ENCODE data around the gene AAK1.
A peak's percentile ranks its signal among the peaks of the same experiment; 100 is the strongest.

Gene AAK1

DNA sequence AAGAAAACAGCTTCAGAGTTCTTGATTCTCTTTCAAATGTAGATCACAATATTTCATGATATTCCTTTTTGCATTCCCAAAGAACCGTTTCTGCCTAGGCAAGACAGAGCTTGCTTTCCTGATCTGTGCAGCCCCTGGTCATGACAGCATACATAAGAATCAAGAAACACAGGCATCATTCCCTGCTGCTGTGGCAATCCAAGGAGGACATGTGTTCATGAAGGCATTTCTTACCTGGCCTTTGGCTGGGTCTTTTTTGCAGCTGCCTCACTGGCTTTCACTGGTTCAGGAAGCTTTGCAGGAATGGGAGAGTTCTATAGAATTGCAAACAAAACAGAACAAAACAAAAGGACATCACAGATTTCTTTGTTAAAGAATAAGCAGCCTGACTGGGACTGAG, 118.7 kb downstream of the AAK1 start:
- DNase-seq: no peak

GRCh38 chr2:69521747-69522146, 121.8 kb downstream of the AAK1 start:
- DNase-seq: no peak

DNA sequence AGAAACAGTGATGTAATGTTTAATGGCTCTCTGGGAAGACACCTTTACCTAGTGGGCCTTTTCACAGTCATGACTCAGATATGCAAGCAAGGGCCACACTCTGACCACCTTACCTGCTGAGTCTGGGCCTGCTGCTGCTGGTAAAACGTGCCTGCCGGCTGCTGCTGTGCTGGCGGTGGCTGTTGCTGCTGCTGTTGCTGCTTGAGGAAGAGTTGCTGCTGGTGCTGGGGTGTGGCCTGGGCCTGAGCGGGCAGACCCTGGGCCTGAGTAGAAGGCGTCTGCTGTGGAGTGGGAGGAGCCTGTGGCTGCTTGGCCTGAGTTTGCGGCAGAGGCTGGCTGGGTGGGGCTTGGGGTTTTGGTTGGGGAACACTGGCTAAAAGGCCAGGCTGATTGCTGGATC, 124.7 kb downstream of the AAK1 start:
- DNase-seq: no peak

- DNase-seq: no peak
Measured at GRCh38 chr2:69517410-69517809, 126.1 kb downstream of the AAK1 start.

GRCh38 chr2:69514819-69515218, 128.7 kb downstream of the AAK1 start:
- DNase-seq: no peak

- DNase-seq: no peak
Measured at GRCh38 chr2:69514406-69514805, 129.1 kb downstream of the AAK1 start.

DNA sequence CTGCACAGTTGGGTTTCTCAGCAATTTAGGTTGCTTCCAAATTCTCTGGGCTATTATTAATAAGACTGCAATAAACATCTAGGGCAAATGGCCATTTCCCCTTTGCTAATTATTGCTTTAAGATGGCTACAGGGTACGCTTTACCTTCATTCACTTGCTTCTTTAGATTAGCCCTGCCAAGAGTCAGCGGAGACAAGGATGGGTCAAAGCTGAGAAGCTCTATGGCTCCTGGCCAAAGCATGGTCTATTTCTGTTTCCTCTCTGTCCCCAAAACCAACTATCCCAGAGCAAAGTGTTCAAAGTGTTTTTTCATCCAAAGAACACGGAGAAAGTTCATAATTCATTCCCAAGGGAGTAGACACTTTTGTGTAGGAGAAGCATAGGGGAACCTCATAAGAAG, 131.1 kb downstream of the AAK1 start:
- DNase-seq: no peak

DNA sequence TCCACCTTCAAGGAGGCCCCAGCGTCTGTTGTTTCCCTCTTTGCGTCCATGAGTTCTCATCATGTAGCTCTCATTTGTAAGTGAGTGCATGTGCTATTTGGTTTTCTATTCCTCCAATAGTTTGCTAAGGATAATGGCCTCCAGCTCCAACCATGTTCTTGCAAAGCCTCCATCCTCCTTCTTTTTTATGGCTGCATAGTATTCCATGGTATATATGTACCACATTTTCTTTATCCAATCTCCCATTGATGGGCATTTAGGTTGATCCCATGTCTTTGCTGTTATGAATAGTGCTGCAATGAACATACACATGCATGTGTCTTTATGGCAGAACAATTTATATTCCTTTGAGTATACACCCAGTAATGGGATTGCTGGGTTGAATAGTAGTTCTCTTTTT, 133.3 kb downstream of the AAK1 start:
- no peak for DNase-seq

GRCh38 chr2:69509750-69510140, 133.8 kb downstream of the AAK1 start:
- no peak for DNase-seq

GRCh38 chr2:69509011-69509749, 134.4 kb downstream of the AAK1 start:
- DNase-seq: peak; percentile 9

DNA sequence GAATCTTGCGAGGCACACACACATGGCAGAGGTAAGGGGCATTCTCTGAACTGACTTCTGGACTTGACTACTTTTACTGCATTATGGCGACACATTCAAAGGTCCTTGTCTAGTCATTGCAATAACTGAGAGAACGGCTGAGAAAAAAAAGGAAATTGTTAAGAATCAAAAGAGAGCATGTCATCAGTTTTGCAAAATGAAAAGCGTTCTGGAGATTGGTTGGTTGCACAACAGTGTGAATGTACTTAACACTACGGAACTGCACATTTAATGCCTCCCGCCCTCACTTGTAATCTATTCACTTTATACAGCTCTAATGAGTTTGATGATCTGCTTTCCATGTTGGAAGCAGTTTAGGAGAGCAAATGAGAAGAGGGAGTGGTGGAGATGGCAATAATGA, 137.8 kb downstream of the AAK1 start:
- no peak for DNase-seq

DNA sequence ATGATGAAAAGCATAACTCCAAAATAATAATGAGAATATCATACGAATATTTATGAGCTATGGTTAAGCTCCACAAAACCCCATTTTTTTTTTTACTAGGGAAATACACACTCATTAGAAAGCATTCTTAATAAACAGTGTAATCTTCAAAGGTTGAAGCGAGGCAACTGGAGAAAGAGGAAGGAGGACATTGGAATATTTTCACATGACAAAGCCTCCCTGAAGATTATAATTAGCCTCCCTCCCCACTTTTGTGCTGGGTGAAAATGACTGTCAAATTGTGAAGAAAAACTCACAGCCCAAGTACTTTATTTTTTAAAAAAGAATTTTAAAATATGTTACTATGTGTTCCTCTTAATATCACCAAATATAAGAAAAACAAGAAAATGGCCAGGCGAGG, 142.2 kb downstream of the AAK1 start:
- no peak for DNase-seq

DNA sequence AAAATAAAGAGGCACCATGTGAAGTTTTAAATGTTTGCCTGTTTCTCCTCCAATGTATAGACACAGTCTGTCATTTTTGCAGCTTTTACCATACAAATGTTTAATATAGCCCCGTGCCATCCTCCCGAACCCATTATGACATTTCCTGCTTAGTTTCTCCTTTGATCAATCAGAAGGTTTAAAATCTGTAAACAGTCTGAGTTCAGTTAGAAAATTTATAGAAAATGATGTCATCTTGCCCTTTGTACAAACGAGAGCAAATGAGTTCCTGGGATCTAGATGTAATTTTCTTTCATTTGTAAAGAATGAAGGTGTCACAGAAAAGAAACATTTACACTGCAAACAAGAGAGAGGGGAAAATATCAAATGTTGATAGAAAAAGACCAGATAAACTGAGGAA, 143.6 kb downstream of the AAK1 start:
- no peak for DNase-seq

DNA sequence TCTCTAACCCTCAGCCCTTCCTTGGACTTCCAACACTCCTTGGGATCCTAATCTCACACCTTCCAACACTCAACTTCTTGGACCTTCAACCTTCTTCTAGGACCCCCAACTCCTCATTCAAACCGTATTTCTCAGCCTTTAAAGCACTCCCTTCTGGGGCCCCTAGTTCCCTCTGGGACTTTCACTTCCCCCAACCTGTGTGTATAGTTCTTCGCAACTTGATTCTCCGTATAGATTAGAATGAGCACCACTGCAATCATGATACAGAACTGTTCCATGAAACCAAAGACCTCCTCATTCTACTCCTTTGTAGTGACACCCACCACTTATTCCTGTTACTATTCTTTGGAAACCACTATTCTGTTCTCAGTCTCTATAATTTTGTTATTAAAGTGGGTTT, 144.3 kb downstream of the AAK1 start:
- DNase-seq: no peak

DNA sequence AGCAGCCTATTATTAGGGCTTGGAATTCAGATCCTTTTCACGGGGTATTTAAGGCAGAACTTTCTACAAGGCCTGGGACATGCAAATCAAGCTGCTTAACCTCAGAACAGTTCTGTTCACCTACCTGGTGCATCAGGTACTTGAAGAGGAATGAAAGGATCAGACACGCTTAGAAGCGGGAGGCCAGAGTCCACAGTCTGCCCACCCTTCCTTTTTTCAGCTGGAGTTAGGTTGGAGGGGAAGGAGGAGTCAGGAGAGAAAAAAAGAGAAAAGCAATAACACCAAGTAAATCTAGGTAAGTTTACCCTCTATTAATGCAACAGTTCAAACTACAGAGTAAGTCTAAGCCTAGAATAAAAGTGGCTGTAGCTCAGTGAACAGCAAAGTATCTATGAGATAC, 147.7 kb downstream of the AAK1 start:
- no peak for DNase-seq

- no peak for DNase-seq
Measured at GRCh38 chr2:69495008-69495407, 148.5 kb downstream of the AAK1 start.

DNA sequence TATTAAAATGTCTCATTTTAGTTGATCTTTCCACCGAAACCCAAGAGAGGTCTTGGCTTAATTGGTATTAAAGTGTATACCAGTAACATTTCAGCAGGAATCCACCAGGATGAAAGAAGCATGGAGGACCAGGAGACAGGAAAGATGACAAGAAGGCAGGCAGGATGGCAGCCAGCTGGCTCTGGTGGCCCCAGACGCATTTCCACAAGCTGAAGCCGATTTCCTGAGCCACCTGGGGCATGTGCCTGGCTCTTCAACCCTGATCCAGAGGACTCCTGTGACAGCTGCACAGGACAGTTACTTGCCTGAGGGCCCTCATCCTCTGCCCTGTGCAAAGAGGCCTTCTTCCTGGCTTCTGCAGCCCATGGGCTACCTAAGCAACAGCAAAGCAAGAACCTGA, 149.4 kb downstream of the AAK1 start:
- no peak for DNase-seq

DNA sequence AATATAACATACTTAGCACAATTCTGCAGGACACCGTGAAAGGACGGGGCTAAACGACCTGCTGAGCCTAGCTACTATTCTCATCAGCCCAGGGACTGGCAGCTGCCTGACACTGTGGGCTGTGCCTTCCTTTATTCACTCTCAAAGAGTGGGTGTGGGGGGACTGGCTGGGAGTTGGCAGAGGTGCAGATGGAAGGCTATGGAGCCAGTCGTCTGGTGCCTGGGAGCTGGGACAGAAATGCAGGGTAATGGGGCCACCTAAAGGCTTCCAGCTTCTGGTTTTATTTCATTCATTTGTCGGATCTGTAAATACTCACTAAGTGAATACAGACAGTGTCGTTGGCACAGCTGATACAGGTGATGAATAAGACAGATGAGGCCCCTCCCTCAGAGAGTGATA, 150.3 kb downstream of the AAK1 start:
- DNase-seq: no peak

GRCh38 chr2:69491864-69492263, 151.7 kb downstream of the AAK1 start:
- no peak for DNase-seq

- no peak for DNase-seq
Measured at GRCh38 chr2:69490486-69490885, 153.1 kb downstream of the AAK1 start.

DNA sequence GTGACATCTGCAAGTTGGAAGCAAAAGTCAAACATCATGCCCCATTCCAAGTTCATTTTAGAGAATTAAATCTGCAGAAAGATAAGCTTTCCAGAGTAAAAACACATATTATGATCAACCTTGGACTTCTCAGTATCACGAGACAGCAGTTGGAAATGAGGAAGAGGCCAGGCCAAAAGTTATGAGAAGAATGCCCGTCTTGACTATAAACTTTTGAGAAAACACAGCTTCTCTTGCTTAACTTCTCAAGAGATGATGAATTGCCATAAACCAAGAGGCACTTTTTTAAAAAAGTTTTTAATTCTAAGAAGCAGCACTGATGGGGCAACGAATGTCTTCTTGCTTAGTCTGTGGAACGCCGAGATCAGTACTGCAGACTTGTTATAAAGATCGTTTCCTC, 153.7 kb downstream of the AAK1 start:
- no peak for DNase-seq

- peak; percentile 18 for DNase-seq
Measured at GRCh38 chr2:69483696-69484095, 159.8 kb downstream of the AAK1 start.

- no peak for DNase-seq
Measured at GRCh38 chr2:69483024-69483423, 160.5 kb downstream of the AAK1 start.

- no peak for DNase-seq
Measured at GRCh38 chr2:69482471-69482870, 161.1 kb downstream of the AAK1 start.

DNA sequence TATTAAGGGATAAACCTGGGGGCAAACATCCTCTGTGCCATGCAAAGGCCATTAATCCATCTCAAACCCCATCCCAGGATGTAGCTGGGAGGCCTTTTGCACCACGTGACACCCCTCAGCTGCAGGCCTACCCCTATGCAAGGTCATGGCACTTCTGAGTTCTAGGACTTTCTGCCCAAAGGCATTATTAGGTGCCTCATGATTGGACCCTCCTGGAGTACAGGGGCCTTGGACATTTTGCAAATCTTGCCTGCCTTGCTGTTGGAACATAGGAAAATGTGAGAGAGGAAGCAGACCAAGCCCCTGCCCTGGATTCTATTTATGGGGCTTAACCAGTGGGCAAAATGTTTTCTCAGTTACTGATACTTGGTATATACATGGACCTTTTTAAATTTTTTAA, 162.1 kb downstream of the AAK1 start:
- DNase-seq: no peak

- DNase-seq: no peak
Measured at GRCh38 chr2:69477627-69478026, 165.9 kb downstream of the AAK1 start.

Measured in NCI-H2029 treated with DMSO at 0.1 percent for 48 hours (cell line).